NCI-H526 (cell line): ENCODE measurements around the gene LMOD2.

ENCODE experiments used
- DNase-seq, 2 experiments: peaks; one replicate each; lab custom pipeline; 2025; lab: John Stamatoyannopoulos, UW

The LMOD2 gene

GRCh38 chr7:123639631-123640030, 16.0 kb upstream of the LMOD2 start:
- no peak for DNase-seq

- DNase-seq = no peak
Measured at GRCh38 chr7:123640583-123640982, 15.1 kb upstream of the LMOD2 start.

- no peak for DNase-seq
Measured at GRCh38 chr7:123641901-123642300, 13.8 kb upstream of the LMOD2 start.

- DNase-seq = peak in 1 of 2 experiments; percentile 14
Measured at GRCh38 chr7:123643495-123644441, 11.9 kb upstream of the LMOD2 start.

GRCh38 chr7:123645516-123645915, 10.2 kb upstream of the LMOD2 start:
- no peak for DNase-seq

GRCh38 chr7:123647106-123647730, 8.4 kb upstream of the LMOD2 start:
- no peak for DNase-seq

- DNase-seq = no peak
Measured at GRCh38 chr7:123649964-123650363, 5.7 kb upstream of the LMOD2 start.

- no peak for DNase-seq
Measured at GRCh38 chr7:123650595-123650994, 5.1 kb upstream of the LMOD2 start.

GRCh38 chr7:123652406-123652805, 3.3 kb upstream of the LMOD2 start:
- DNase-seq = no peak

- DNase-seq = no peak
Measured at GRCh38 chr7:123653162-123653561, 2.5 kb upstream of the LMOD2 start.

GRCh38 chr7:123656544-123657303, 1.1 kb downstream of the LMOD2 start:
- DNase-seq = no peak

- DNase-seq = no peak
Measured at GRCh38 chr7:123657304-123657685, 1.6 kb downstream of the LMOD2 start.

- DNase-seq = no peak
Measured at GRCh38 chr7:123658023-123658422, 2.4 kb downstream of the LMOD2 start.

GRCh38 chr7:123660514-123661354, 5.1 kb downstream of the LMOD2 start:
- no peak for DNase-seq

- no peak for DNase-seq
Measured at GRCh38 chr7:123661765-123662164, 6.1 kb downstream of the LMOD2 start.

GRCh38 chr7:123662293-123662692, 6.6 kb downstream of the LMOD2 start:
- no peak for DNase-seq

GRCh38 chr7:123662755-123663154, 7.1 kb downstream of the LMOD2 start:
- no peak for DNase-seq

GRCh38 chr7:123663200-123663599, 7.5 kb downstream of the LMOD2 start:
- no peak for DNase-seq

- no peak for DNase-seq
Measured at GRCh38 chr7:123665157-123665556, 9.5 kb downstream of the LMOD2 start.

GRCh38 chr7:123665896-123666295, 10.2 kb downstream of the LMOD2 start:
- DNase-seq = no peak

GRCh38 chr7:123666492-123666891, 10.8 kb downstream of the LMOD2 start:
- no peak for DNase-seq

GRCh38 chr7:123669485-123669884, 13.8 kb downstream of the LMOD2 start:
- DNase-seq = no peak
